GM10248 (cell line): ENCODE measurements around the gene PRRC2A.

Source experiments
- CTCF ChIA-PET: fragments of 300-600 bp; sonication (Branson Sonifier 250); formaldehyde crosslinking; extraction: SDS; loops from one replicate; lab custom pipeline; 2021; ENCODE audit warnings: antibody characterized with exemption; lab: Yijun Ruan, JAX
- POLR2A ChIA-PET: fragments of 350-650 bp; sonication (Branson Sonifier 250); formaldehyde crosslinking; extraction: SDS; loops from one replicate; lab custom pipeline; 2020; ENCODE audit warnings: antibody characterized with exemption; lab: Yijun Ruan, JAX
- DNase-seq: peaks from one replicate; pipeline ENCODE4 v3.0.0; 2012; ENCODE audit errors: extremely low spot score
- CTCF ChIP-seq: IDR thresholded peaks from 2 replicates; pipeline ENCODE4 v1.5.1; 2012; ENCODE audit warnings: mild to moderate bottlenecking, low read depth; ENCODE audit errors: extremely low read depth, missing control alignments, control extremely low read depth

PRRC2A gene

GRCh38 chr6:31680226-31681134 lies 60.0 kb downstream of the PRRC2A start, which contains the start of gene LY6G5C:
Gene LY6G5C, minus strand, starts transcription at chr6:31681067. Its CDS starts 694 bp downstream, at chr6:31680373.
- peak; percentile 83 for DNase-seq
- peak; percentile 77 for TF ChIP-seq CTCF
- ChIA-PET POLR2A (interaction anchor here (0.6 kb wide), 1 partner anchor 10 kb away, joined by 3 read pairs; no protein-coding TSS in a partner anchor), CTCF (interaction anchor here (0.6 to 2.9 kb wide), 20 partner anchors 8 to 290 kb away, joined by 3 to 20 read pairs (median 4); partner anchors contain the start of genes ABHD16A, CSNK2B, HSPA1A and HSPA1L)

GRCh38 chr6:31681135-31681671 lies 60.7 kb downstream of the PRRC2A start:
- CTCF ChIA-PET: interaction anchor here (0.6 to 2.4 kb wide), 15 partner anchors 9 to 289 kb away, joined by 3 to 20 read pairs (median 4); partner anchors contain the start of genes ABHD16A, CSNK2B, HSPA1A and HSPA1L
- TF ChIP-seq CTCF: peak; percentile 13

GRCh38 chr6:31683591-31683990 lies 63.1 kb downstream of the PRRC2A start:
- ChIA-PET CTCF (interaction anchor here (0.8 to 1.6 kb wide), 4 partner anchors 10 to 20 kb away, joined by 3 to 6 read pairs (median 4); partner anchors contain the start of genes ABHD16A and LY6G5B), POLR2A (no interaction called here)
- no peak for DNase-seq

More at GRCh38 chr6:31681135-31681671, 60.7 kb downstream of the PRRC2A start:
- POLR2A ChIA-PET: interaction anchor here (0.6 kb wide), 1 partner anchor 11 kb away, joined by 3 read pairs; no protein-coding TSS in a partner anchor
- DNase-seq: peak; percentile 75

GRCh38 chr6:31686483-31686882 lies 66.0 kb downstream of the PRRC2A start:
- ChIA-PET CTCF (interaction anchor here (0.7 to 0.9 kb wide), 2 partner anchors 83 to 109 kb away, joined by 3 read pairs; partner anchors contain the start of gene VARS1), POLR2A (no interaction called here)
- no peak for DNase-seq
- no peak for TF ChIP-seq CTCF

More at GRCh38 chr6:31683591-31683990, 63.1 kb downstream of the PRRC2A start:
- no peak for TF ChIP-seq CTCF

GRCh38 chr6:31687321-31687720 lies 66.8 kb downstream of the PRRC2A start:
- no peak for TF ChIP-seq CTCF
- POLR2A ChIA-PET: no interaction called here
- CTCF ChIA-PET: interaction anchor here (1.1 to 1.4 kb wide), 2 partner anchors 9 to 265 kb away, joined by 4 read pairs; no protein-coding TSS in a partner anchor
- no peak for DNase-seq
